HCT116 (cell line): ENCODE data around the gene TMEM123. TPM values are rescaled to one million over a fixed set of nuclear protein-coding genes. Genes with fewer than 3 reads are reported as not detected.

Experiments used
- ATAC-seq: fragments of 200-7000 bp; cut with Tn5 transposase; 2 replicates; pipeline ENCODE4 v1.9.1; 2020; ENCODE audit warnings: mild to moderate bottlenecking, moderate library complexity
- BruUV-seq: library from RNA; stranded (reverse); fragments of 400-500 nt; replicated peaks from 2 replicates; lab custom pipeline; 2021; lab: Mats Ljungman, UMichigan
- CTCF ChIA-PET: fragments of 300-600 bp; sonication (Branson Sonifier 250); formaldehyde crosslinking; loops from one replicate; lab custom pipeline; 2021; ENCODE audit warnings: antibody characterized with exemption; lab: Charles Lee
- POLR2A ChIA-PET: fragments of 300-600, 350-600 bp; sonication (Branson Sonifier 250); formaldehyde crosslinking; loops from one replicate; lab custom pipeline; 2021; ENCODE audit warnings: antibody characterized with exemption; lab: Charles Lee
- RAD21 ChIA-PET, 2 experiments: fragments of 300-600 bp; sonication (Branson Sonifier 250); formaldehyde crosslinking; loops; one replicate each; lab custom pipeline; 2023; ENCODE audit warnings: low total read pairs in 2 of 2; ENCODE audit not compliant: uncharacterized antibody in 2 of 2, unreplicated experiment in 2 of 2, low non-redundant PET in 1 of 2; lab: Charles Lee
- DNase-seq: peaks from one replicate; pipeline ENCODE4 v3.0.0-alpha.2; 2010; ENCODE audit warnings: low read depth, low spot score
- H2AFZ ChIP-seq: fragments of 200-600 bp; shearing (Covaris generic), sonication (generic); 2 replicates; pipeline ENCODE4 v1.6.1; 2017; ENCODE audit warnings: low read depth, mixed run types, mixed read lengths, antibody characterized with exemption, low read length; ENCODE audit not compliant: poor library complexity, severe bottlenecking
- H3K27ac ChIP-seq: 2 replicates; pipeline ENCODE4 v1.5.1; 2012; ENCODE audit warnings: low read depth, low read length
- H3K27me3 ChIP-seq: fragments of 200-600 bp; sonication (generic); 2 replicates; pipeline ENCODE4 v1.6.1; 2016; ENCODE audit warnings: mixed run types, low read length, mixed read lengths; ENCODE audit not compliant: insufficient read depth
- H3K36me3 ChIP-seq, 2 experiments: fragments of 200-500 bp in 1 of 2; fragments of 200-600 bp in 1 of 2; sonication (Bioruptor generic) in 1 of 2; sonication (generic) in 1 of 2; 2 replicates each; pipeline versions ENCODE4 v1.5.1 to v1.6.1; 2014 to 2016; ENCODE audit warnings: low read length in 2 of 2, inconsistent platforms in 1 of 2, mixed read lengths in 1 of 2, mixed run types in 1 of 2; ENCODE audit not compliant: insufficient read depth in 2 of 2, control insufficient read depth in 1 of 2
- H3K4me1 ChIP-seq, 2 experiments: fragments of 200-600 bp in 1 of 2; sonication (generic) in 1 of 2; 2 replicates each; pipeline versions ENCODE4 v1.5.1 to v1.6.1; 2012 to 2017; ENCODE audit warnings: low read length in 2 of 2, inconsistent platforms in 1 of 2, mild to moderate bottlenecking in 1 of 2, mixed read lengths in 1 of 2, mixed run types in 1 of 2, moderate library complexity in 1 of 2; ENCODE audit not compliant: insufficient read depth in 2 of 2, control insufficient read depth in 1 of 2
- H3K4me2 ChIP-seq: fragments of 200-600 bp; sonication (generic); 2 replicates; pipeline ENCODE4 v1.6.1; 2017; ENCODE audit warnings: mixed run types, low read length, mixed read lengths
- H3K4me3 ChIP-seq, 2 experiments: fragments of 200-600 bp in 1 of 2; sonication (generic) in 1 of 2; replicated peaks in 1 of 2; 2 replicates each; pipeline ENCODE4 v1.5.1; 2011 to 2016; ENCODE audit warnings: low read length in 2 of 2, control low read depth in 1 of 2, low read depth in 1 of 2, mild to moderate bottlenecking in 1 of 2, mixed read lengths in 1 of 2, mixed run types in 1 of 2
- H3K79me2 ChIP-seq: fragments of 200-600 bp; sonication (generic); 2 replicates; pipeline ENCODE4 v1.6.1; 2017; ENCODE audit warnings: mild to moderate bottlenecking, mixed run types, low read length, moderate library complexity, mixed read lengths; ENCODE audit not compliant: insufficient read depth
- H3K9ac ChIP-seq: fragments of 200-600 bp; sonication (generic); 2 replicates; pipeline ENCODE4 v1.6.1; 2016; ENCODE audit warnings: low read length, mixed read lengths
- H3K9me2 ChIP-seq: fragments of 200-600 bp; sonication (generic), shearing (Covaris generic); 2 replicates; pipeline ENCODE4 v1.6.1; 2017; ENCODE audit warnings: mixed run types, mild to moderate bottlenecking, moderate library complexity; ENCODE audit not compliant: insufficient read depth
- H3K9me3 ChIP-seq, 2 experiments: fragments of 200-500 bp in 1 of 2; fragments of 200-600 bp in 1 of 2; sonication (Bioruptor generic) in 1 of 2; sonication (generic) in 1 of 2; 2 replicates each; pipeline ENCODE4 v1.6.1; 2014 to 2017; ENCODE audit warnings: low read length in 2 of 2, mixed read lengths in 2 of 2, inconsistent platforms in 1 of 2, low read depth in 1 of 2, mild to moderate bottlenecking in 1 of 2, mixed run types in 1 of 2, moderate library complexity in 1 of 2; ENCODE audit not compliant: control insufficient read depth in 1 of 2, insufficient read depth in 1 of 2
- H4K20me1 ChIP-seq: fragments of 200-600 bp; sonication (generic), shearing (Covaris generic); 2 replicates; pipeline ENCODE4 v1.6.1; 2017; ENCODE audit warnings: mixed run types, mild to moderate bottlenecking, moderate library complexity; ENCODE audit not compliant: insufficient read depth
- ATF3 ChIP-seq: IDR thresholded peaks from 2 replicates; pipeline ENCODE4 v1.6.1; 2012
- CEBPB ChIP-seq: IDR thresholded peaks from 2 replicates; pipeline ENCODE4 v1.6.1; 2012; ENCODE audit warnings: low read depth
- CTCF ChIP-seq, 3 experiments: fragments of 200-600 bp in 1 of 3; sonication (generic) in 1 of 3; IDR thresholded peaks in 2 of 3; conservative IDR thresholded peaks in 1 of 3; 2 replicates each; pipeline ENCODE4 v1.5.1; 2012 to 2017; ENCODE audit warnings: low read depth in 2 of 3, low read length in 2 of 3, antibody characterized with exemption in 1 of 3, borderline replicate concordance in 1 of 3, control low read depth in 1 of 3, mild to moderate bottlenecking in 1 of 3, mixed read lengths in 1 of 3, mixed run types in 1 of 3, moderate library complexity in 1 of 3; ENCODE audit not compliant: insufficient read depth in 1 of 3
- ELF1 ChIP-seq: IDR thresholded peaks from 2 replicates; pipeline ENCODE4 v1.6.1; 2012; ENCODE audit warnings: low read depth, borderline replicate concordance
- MAX ChIP-seq: IDR thresholded peaks from 2 replicates; pipeline ENCODE4 v1.6.1; 2012
- POLR2A ChIP-seq: IDR thresholded peaks from 2 replicates; pipeline ENCODE4 v1.7.0; 2011; ENCODE audit warnings: borderline replicate concordance; ENCODE audit not compliant: insufficient read depth, insufficient read length; ENCODE audit errors: extremely low read depth
- POLR2AphosphoS5 ChIP-seq: IDR thresholded peaks from 2 replicates; pipeline ENCODE4 v1.6.1; 2011; ENCODE audit warnings: mild to moderate bottlenecking, low read depth, low read length, moderate library complexity
- SP1 ChIP-seq: IDR thresholded peaks from 2 replicates; pipeline ENCODE4 v1.6.1; 2012; ENCODE audit warnings: low read depth
- SRF ChIP-seq: IDR thresholded peaks from 2 replicates; pipeline ENCODE4 v1.6.1; 2012; ENCODE audit warnings: low read depth
- TCF7L2 ChIP-seq: IDR thresholded peaks from 2 replicates; pipeline ENCODE4 v1.7.0; 2011; ENCODE audit warnings: borderline replicate concordance, inconsistent platforms; ENCODE audit not compliant: insufficient read depth, insufficient read length; ENCODE audit errors: extremely low read depth
- intact Hi-C: fragments of 100-400 bp; cut with micrococcal nuclease; formaldehyde crosslinking; loops from 2 replicates; pipeline ENCODE4 v1.10.0; 2022
- total RNA-seq: library from RNA; stranded (reverse); gene quantifications from one replicate; pipeline ENCODE4 v1.2.1, GENCODE V29; 2021; ENCODE audit not compliant: unreplicated experiment

The TMEM123 gene
- total RNA-seq, 1 experiment from 2014 or later = 217 TPM

- TF ChIP-seq ATF3 (no peak), CTCF (IDR thresholded peaks at IDR 0.05 in 2 of 3, conservative IDR thresholded peaks at IDR 0.05 in 1 of 3; ENCODE audit: borderline replicate concordance in 1 of 3, insufficient read depth in 1 of 3, low read depth in 2 of 3, low read length in 2 of 3) (no peak), SP1 (no peak), ELF1 (no peak), CEBPB (no peak), POLR2AphosphoS5 (no peak), MAX (no peak), TCF7L2 (no peak), SRF (no peak)
These were observed 29.5 kb downstream of the TMEM123 start (continued) for GRCh38 chr11:102422817-102423712.

- no peaks in the 10 kb centered on the region for H3K36me3 ChIP-seq
- CTCF ChIA-PET = interaction anchor here (1.3 to 1.4 kb wide), 2 partner anchors 191 to 245 kb away, joined by 3 to 4 read pairs; no protein-coding TSS in a partner anchor
- no peaks in the 10 kb centered on the region for H3K27me3 ChIP-seq
- DNase-seq (no peak), ATAC-seq (no peak)
- H3K4me1 ChIP-seq = no peaks in the 10 kb centered on the region
- no peaks in the 10 kb centered on the region for H3K9me2 ChIP-seq
- no peak for TF ChIP-seq SRF
- TF ChIP-seq MAX = no peak
- TF ChIP-seq POLR2A = no peak
- TF ChIP-seq CEBPB = no peak
- TF ChIP-seq, all 23 proteins: peak for 0
- H3K4me2 ChIP-seq = no peak overlapping the region
- H3K27ac ChIP-seq = no peak overlapping the region
- no peak overlapping the region for H2AFZ ChIP-seq
- H4K20me1 ChIP-seq = no peaks in the 10 kb centered on the region
- H3K9me3 ChIP-seq = 0 out of 4 replicates have a peak, but pooled peaks cover 0 to 5% of the 10 kb centered on the region in 2 experiments
- H3K4me3 ChIP-seq = no peak overlapping the region
- H3K79me2 ChIP-seq = peaks cover 99% of the 10 kb centered on the region
- no peak overlapping the region for H3K9ac ChIP-seq
- intact Hi-C loops = no loop called here
- ChIA-PET POLR2A (no interaction called here), RAD21 (no interaction called here)
- no TSS peak for BruUV-seq
These were observed 31.3 kb downstream of the TMEM123 start for GRCh38 chr11:102421261-102421660.
